Gastroesophageal sphincter (tissue), 3 donors: Measurements from ENCODE around the gene UBE2M.

Experiments used
- CTCF ChIP-seq, 4 experiments: fragments of 200-600 bp in 2 of 4; fragments of 450-650 bp in 2 of 4; sonication (generic) in 1 of 4; IDR thresholded peaks; one replicate each; pipeline ENCODE4 v1.5.1; 2017 to 2019; ENCODE audit warnings: antibody characterized with exemption in 4 of 4, mild to moderate bottlenecking in 2 of 4, moderate library complexity in 2 of 4
- EP300 ChIP-seq: sonication (generic); formaldehyde crosslinking; IDR thresholded peaks from one replicate; pipeline ENCODE4 v1.6.1; 2017; ENCODE audit warnings: antibody characterized with exemption, mild to moderate bottlenecking
- POLR2A ChIP-seq, 2 donors: fragments of 450-650 bp; IDR thresholded peaks; one replicate each; pipeline ENCODE4 v1.6.1; 2017; ENCODE audit warnings: antibody characterized with exemption in 2 of 2, mild to moderate bottlenecking in 2 of 2, moderate library complexity in 1 of 2

GRCh38 chr19:58560007-58560887, 1.8 kb upstream of the UBE2M start:
- TF ChIP-seq POLR2A (IDR thresholded peaks at IDR 0.05), result no peak
- TF ChIP-seq EP300, result no peak
- no peak for TF ChIP-seq CTCF (IDR thresholded peaks at IDR 0.05)
